ENCODE measurements around the gene NKG7.

NKG7 gene

DNA sequence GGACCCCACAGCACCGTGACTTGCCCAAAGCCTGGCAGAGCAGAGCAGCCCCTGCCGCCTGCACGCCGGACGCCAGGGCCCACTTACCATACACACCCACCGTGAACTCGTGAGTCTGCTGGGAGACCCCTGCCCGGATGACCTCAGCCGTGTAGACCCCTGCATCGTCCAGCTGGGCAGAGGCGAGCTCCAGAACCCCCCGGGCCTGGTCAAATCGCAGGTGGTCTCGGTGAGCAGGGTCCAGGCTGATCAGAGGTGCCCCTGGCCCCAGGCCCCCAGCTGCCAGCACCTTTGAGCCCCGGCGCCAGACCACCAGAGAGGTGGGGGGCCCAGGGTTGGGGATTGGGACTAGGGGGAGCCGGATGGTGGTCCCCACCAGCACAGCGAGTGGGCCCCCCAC is 31.4 kb downstream of the NKG7 start:
- TF ChIP-seq, protein P1, sequence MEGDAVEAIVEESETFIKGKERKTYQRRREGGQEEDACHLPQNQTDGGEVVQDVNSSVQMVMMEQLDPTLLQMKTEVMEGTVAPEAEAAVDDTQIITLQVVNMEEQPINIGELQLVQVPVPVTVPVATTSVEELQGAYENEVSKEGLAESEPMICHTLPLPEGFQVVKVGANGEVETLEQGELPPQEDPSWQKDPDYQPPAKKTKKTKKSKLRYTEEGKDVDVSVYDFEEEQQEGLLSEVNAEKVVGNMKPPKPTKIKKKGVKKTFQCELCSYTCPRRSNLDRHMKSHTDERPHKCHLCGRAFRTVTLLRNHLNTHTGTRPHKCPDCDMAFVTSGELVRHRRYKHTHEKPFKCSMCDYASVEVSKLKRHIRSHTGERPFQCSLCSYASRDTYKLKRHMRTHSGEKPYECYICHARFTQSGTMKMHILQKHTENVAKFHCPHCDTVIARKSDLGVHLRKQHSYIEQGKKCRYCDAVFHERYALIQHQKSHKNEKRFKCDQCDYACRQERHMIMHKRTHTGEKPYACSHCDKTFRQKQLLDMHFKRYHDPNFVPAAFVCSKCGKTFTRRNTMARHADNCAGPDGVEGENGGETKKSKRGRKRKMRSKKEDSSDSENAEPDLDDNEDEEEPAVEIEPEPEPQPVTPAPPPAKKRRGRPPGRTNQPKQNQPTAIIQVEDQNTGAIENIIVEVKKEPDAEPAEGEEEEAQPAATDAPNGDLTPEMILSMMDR (IDR thresholded peaks at IDR 0.05; ENCODE audit: low read depth, low read length), result no peak
- no peak for DNase-seq (ENCODE audit: low read depth in 2 of 2)
- H3K4me3 ChIP-seq (replicated peaks in 1 of 2; ENCODE audit: low read depth in 2 of 2, low read length in 2 of 2), result no peak overlapping the region

DNA sequence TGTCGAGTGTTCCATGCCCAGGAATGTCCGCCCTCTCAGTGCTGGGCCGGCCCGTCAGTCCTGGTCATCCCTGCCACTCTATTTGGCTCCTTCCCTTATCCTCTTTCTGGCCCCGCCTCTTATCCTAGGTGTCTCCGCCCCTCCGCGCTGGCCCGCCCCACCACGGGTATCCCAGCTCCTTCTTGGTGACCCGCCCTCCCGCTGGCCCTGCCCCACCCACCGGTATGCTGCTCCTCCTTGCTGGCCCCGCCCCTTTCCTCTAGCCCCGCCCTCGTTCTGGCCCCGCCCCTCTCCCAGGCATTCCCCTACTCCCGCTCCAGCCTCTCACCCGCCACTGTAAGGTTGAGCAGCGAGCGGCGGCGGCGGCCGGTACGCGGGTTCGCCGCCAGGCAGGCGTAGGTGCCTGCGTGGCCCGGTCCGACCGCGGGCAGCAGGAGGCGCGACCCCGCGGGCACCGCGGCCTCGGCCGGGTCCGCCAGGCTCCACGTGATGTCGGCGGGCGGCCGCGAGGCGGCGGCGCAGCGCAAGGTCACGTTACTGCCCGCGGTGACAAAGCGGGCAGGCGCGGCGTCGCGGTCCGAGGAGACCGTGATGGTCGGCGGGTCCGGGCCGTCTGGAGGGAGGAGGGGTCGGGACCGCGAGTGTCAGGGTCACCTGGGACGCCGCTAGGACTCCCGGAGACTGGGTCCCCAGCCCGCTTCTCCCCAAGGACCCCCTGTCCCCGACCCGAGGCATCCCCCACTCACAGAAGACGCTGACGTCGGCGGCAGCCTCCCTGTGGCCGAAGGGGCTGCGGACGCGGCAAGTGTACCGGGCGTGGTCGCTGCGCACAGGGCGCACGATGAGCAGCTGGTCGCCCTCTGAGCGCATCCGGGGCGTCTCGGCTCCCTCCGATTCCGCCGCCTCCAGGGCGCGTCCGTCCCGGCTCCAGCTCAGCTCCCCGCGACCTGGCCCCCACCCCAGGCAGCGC is 32.5 kb downstream of the NKG7 start:
- H3K4me3 ChIP-seq (replicated peaks in 1 of 2; ENCODE audit: low read depth in 2 of 2, low read length in 2 of 2), result peak overlapping the region; percentile 63 to 66
- peak; percentile 98 to 99 for DNase-seq (ENCODE audit: low read depth in 2 of 2)
- TF ChIP-seq, protein P1 (IDR thresholded peaks at IDR 0.05; ENCODE audit: low read depth, low read length), result no peak

DNA sequence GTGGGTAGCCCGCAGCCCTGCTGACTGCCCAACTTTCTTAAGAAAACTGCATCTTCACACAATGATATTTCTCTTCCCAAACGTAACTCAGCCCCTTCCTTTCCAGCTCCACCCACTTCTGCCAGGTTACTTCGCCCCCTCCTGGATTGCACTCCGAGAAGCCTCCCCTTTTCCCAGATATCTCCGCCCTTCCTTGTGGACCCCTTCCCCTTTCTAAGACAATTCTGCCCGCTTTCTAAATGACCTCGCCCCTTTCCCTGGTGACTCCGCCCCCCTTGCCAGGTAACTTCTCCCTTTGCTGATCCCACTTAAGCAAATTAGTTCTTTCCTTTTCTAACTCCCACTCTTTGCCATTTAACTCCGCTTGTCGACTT is 33.2 kb downstream of the NKG7 start:
- DNase-seq (ENCODE audit: low read depth in 2 of 2), result no peak
- H3K4me3 ChIP-seq (replicated peaks in 1 of 2; ENCODE audit: low read depth in 2 of 2, low read length in 2 of 2), result peak overlapping the region; percentile 63 to 66
- TF ChIP-seq, protein P1 (IDR thresholded peaks at IDR 0.05; ENCODE audit: low read depth, low read length), result no peak

DNA sequence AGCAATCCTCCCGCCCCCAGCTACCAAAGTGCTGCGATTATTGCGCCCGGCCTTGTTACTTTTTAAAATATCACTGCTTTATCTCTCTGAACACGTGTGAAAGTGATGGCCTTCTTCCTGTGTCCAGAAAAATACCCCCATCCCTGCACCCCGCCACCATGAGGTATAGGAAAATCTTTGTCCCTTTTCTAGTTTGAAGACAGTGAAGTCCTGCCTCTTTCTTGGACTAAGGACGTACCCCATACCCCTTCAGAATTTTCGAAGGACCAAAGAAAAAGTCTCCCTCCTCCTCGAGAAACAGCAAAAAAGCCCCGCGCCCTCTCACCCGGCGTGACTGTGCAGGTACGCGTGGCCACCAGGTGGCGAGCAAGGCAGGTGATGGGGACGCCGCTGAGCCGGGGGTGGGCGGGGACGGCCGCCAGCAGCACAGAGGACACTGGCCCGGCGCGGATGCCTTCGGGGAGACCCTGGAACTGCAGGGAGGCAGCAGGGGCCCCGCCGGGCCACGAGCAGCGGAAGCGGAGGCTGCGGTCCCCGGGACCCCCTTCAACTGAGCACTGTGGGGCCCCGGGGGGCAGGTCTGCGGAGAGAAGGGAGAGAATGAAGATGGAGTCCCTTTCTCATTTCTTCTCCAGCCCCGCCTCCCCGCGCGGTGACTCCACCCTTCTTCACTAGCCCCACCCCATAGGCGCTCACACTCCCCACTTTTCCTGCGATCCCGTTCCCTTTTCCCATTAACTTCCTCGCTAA is 33.7 kb downstream of the NKG7 start:
- DNase-seq (ENCODE audit: low read depth in 2 of 2), result peak; percentile 79 to 82
- TF ChIP-seq, protein P1 (IDR thresholded peaks at IDR 0.05; ENCODE audit: low read depth, low read length), result peak; percentile 79
- peak overlapping the region; percentile 63 to 66 for H3K4me3 ChIP-seq (replicated peaks in 1 of 2; ENCODE audit: low read depth in 2 of 2, low read length in 2 of 2)

DNA sequence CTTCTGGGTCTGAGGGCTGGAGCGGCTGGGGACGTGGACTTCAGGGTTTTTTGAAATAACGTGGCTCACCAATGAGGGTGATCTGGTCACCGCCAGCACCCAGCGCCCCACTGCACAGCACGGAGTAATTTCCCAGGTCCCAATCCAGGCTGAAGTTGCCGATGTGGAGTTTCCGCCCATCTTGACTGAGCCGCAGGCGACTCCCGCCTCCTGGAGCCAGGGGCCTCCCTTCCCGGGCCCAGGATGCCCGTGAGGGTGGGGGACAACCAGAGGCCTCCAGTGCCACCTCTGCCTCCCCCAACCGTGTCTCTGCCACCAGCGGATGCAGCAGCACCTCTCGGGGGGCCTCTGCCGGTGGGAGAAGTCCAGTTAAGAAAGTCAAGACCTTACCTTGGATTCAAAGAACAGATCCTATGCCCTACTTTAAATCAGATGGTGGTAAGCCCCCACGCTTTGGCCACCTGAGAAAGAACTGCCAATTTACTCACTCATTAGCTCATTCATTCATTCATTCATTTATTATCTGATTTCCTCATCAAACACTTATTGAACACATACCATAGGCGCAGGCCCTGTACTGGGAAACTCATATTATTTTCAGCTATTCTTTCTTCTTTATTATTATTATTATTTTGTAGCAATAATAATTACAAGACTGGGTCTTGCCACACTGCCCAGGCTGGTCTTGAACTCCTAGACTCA is 34.4 kb downstream of the NKG7 start:
- H3K4me3 ChIP-seq (replicated peaks in 1 of 2; ENCODE audit: low read depth in 2 of 2, low read length in 2 of 2), result no peak overlapping the region
- DNase-seq (ENCODE audit: low read depth in 2 of 2), result no peak
- TF ChIP-seq, protein P1 (IDR thresholded peaks at IDR 0.05; ENCODE audit: low read depth, low read length), result no peak

DNA sequence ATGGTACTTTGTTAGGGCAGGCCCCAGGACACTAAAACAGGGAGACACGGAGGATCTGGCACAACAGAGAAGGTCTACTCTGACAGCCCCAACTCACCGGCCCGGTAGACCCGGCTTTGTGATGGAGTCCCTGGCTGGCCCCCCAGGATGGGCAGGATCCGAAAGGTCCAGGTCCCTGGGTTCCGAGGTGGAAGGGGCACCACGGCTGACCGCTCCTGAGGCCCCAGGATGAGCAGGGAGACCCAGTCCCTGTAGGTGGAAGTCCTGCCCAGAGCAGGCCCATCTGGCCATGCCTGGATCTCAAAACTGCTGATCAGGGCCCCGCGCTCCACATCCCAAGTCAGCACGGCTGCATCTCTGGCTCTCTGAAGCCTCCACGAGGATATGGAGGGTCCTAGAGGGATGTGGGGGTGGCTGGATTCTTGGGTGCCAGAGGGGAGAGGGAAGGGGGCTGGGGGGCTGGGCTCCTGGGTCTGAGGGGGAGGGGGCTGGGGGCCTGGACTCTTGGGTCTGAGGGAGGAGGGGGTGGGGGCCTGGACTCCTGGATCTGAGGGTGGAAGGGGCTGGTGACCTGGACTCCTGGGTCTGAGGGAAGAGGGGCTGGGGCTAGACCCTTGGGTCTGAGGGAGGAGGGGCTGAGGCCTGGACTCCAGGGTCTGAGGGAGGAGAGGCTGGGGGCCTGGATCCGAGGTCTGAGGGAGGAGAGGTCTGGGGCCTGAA is 35.2 kb downstream of the NKG7 start:
- TF ChIP-seq, protein P1 (IDR thresholded peaks at IDR 0.05; ENCODE audit: low read depth, low read length), result no peak
- no peak overlapping the region for H3K4me3 ChIP-seq (replicated peaks in 1 of 2; ENCODE audit: low read depth in 2 of 2, low read length in 2 of 2)
- no peak for DNase-seq (ENCODE audit: low read depth in 2 of 2)

All from cardiac fibroblast (primary cell).